Kidney epithelial cell (primary cell): ENCODE measurements around the gene CASP12. TPM values are rescaled to one million over a fixed set of nuclear protein-coding genes. Genes with fewer than 3 reads are reported as not detected.

ENCODE experiments used
- DNase-seq: peaks from one replicate; pipeline ENCODE4 v3.0.0-alpha.2; 2010; ENCODE audit warnings: low read depth
- H3K27me3 ChIP-seq: 2 replicates; pipeline ENCODE4 v1.6.0; 2011; ENCODE audit warnings: low read length; ENCODE audit not compliant: control insufficient read depth, insufficient read depth
- H3K36me3 ChIP-seq: 2 replicates; pipeline ENCODE4 v1.5.1; 2011; ENCODE audit warnings: low read length; ENCODE audit not compliant: control insufficient read depth, insufficient read depth
- H3K4me3 ChIP-seq: 2 replicates; pipeline ENCODE4 v1.5.1; 2011; ENCODE audit warnings: low read depth, mild to moderate bottlenecking, control low read depth, low read length
- CTCF ChIP-seq: IDR thresholded peaks from 2 replicates; pipeline ENCODE4 v1.5.1; 2011; ENCODE audit warnings: mild to moderate bottlenecking, moderate library complexity, low read length, control low read depth, inconsistent platforms; ENCODE audit not compliant: insufficient read depth, poor library complexity, severe bottlenecking
- total RNA-seq: library from RNA; depleted of rRNA; stranded (reverse); fragments of >200 nt; gene quantifications from 2 replicates; pipeline ENCODE4 v1.2.3, GENCODE V29; 2015

The CASP12 gene
- total RNA-seq, 1 donor from 2014 or later: not detected

DNA sequence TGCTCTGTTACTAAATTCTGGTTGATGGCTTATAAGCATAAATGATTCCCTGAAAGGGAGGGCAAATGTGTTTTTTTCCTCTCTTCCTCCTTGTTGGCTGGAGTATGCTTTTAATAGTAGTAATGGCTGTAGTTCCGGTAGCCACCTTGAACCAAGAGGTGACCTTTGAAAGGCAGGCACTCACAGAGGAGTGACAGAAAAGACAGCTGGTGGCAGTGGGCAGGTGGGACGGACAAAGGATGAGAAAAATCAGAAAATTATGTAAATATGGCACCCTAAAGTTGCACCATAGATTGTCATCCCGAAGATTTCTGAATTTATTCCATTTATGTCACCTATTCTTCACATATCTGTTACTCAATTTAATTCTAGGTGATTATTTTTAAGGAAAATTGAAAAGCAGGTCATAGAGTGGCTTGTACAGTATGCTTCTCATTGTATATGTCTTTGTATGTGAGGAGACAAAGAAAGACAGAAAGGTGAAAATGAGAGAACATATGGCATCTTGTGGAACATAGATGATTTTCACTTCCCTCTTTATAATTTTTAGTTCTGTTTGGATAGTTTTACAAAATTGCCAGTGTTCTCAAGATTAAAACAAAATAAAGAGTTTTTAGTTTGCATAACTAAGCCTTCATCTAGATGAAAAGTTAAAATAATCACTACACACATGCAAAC, 17.0 kb downstream of the CASP12 start:
- no peak for DNase-seq
- no peak for TF ChIP-seq CTCF
- Histone ChIP-seq H3K27me3 (no peaks in the 10 kb centered on the region), H3K36me3 (no peaks in the 10 kb centered on the region), H3K4me3 (no peak overlapping the region)

DNA sequence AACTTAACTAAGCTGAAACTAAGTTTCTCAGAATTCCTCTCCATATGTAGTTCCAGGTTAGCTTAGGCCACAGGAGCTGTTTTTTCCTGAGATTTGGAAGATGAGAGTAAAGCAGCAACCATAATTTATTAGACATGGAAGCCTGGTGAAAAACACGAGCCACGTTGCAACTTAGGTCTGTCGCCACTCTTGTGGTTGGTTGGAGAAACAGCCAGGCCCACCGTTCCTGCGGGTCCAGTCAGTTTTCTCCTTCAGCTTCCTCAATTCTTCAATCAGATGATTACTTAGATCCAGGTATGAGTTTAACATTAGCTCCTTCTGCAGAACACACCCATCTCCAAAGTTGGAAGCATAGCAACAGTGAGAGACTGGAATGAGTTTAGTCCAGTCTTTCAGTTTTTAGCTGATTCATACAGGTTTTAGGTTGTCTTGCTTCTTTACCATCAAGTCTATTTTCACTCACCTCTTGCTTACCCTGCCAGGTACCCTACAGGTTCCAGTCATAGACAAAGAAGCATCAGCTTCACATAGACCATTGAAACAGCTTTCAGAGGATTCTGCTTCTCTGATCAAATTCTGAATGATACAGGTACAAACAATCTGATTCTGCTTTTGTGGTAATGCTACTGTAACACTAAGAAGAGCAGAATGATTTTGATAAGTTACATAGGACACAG, 18.6 kb downstream of the CASP12 start:
- Histone ChIP-seq H3K4me3 (no peak overlapping the region), H3K36me3 (no peaks in the 10 kb centered on the region), H3K27me3 (no peaks in the 10 kb centered on the region)
- TF ChIP-seq CTCF: no peak
- DNase-seq: no peak

GRCh38 chr11:104876861-104877431, 21.3 kb downstream of the CASP12 start:
- no peak for TF ChIP-seq CTCF
- H3K27me3 ChIP-seq: no peaks in the 10 kb centered on the region
- no peak overlapping the region for H3K4me3 ChIP-seq
- H3K36me3 ChIP-seq: no peaks in the 10 kb centered on the region
- no peak for DNase-seq

GRCh38 chr11:104876324-104876723, 21.9 kb downstream of the CASP12 start:
- DNase-seq: no peak
- no peaks in the 10 kb centered on the region for H3K27me3 ChIP-seq
- no peak overlapping the region for H3K4me3 ChIP-seq
- H3K36me3 ChIP-seq: no peaks in the 10 kb centered on the region
- TF ChIP-seq CTCF: no peak

DNA sequence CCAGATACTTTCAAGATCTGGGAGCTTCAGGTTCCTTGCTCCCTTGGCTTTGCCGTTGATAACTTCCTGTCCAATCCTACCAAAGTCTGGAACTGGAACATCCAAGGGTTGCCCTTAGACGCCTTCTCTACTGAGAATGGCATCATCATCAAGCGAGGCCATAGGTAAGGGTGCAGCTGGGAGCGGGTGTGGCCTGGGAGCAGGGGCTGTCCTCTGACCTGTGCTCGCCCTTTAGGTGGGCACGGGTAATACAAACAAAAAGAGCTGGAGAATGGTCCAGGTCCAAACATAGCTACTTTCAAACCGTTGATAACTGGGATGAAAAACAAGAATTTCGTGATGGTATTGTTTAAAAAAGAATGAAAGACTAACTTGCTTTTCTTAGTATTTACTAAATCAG, 25.0 kb downstream of the CASP12 start:
- no peak for TF ChIP-seq CTCF
- Histone ChIP-seq H3K4me3 (no peak overlapping the region), H3K27me3 (no peaks in the 10 kb centered on the region), H3K36me3 (no peaks in the 10 kb centered on the region)
- no peak for DNase-seq
